Ammon's horn (tissue), 1 donor: ENCODE results near the gene UMAD1.

Source experiments
- DNase-seq: peaks from one replicate; pipeline ENCODE4 v3.0.0-alpha.2; 2016; ENCODE audit warnings: low spot score

The UMAD1 gene

GRCh38 chr7:7764520-7765396 lies 124.2 kb downstream of the UMAD1 start:
- DNase-seq, result no peak

- DNase-seq, result no peak
These were observed 124.9 kb downstream of the UMAD1 start for GRCh38 chr7:7765422-7765821.

GRCh38 chr7:7766671-7767070 lies 126.1 kb downstream of the UMAD1 start:
- DNase-seq, result no peak

- DNase-seq, result no peak
These were observed 128.6 kb downstream of the UMAD1 start for GRCh38 chr7:7768977-7769709.

- DNase-seq, result no peak
These were observed 129.4 kb downstream of the UMAD1 start for GRCh38 chr7:7769710-7770627.

- DNase-seq, result no peak
These were observed 130.9 kb downstream of the UMAD1 start for GRCh38 chr7:7771452-7771851.

GRCh38 chr7:7772397-7772821 lies 131.9 kb downstream of the UMAD1 start:
- no peak for DNase-seq

- DNase-seq, result no peak
These were observed 133.1 kb downstream of the UMAD1 start for GRCh38 chr7:7773334-7774309.

- DNase-seq, result no peak
These were observed 139.3 kb downstream of the UMAD1 start for GRCh38 chr7:7779888-7780287.

GRCh38 chr7:7783001-7783400 lies 142.4 kb downstream of the UMAD1 start:
- no peak for DNase-seq

- DNase-seq, result no peak
These were observed 144.9 kb downstream of the UMAD1 start for GRCh38 chr7:7785344-7785973.

GRCh38 chr7:7786595-7786994 lies 146.0 kb downstream of the UMAD1 start:
- DNase-seq, result no peak

GRCh38 chr7:7789551-7789988 lies 149.0 kb downstream of the UMAD1 start:
- no peak for DNase-seq

GRCh38 chr7:7790041-7790741 lies 149.6 kb downstream of the UMAD1 start:
- DNase-seq, result no peak

- DNase-seq, result no peak
These were observed 151.0 kb downstream of the UMAD1 start for GRCh38 chr7:7791523-7791922.

- no peak for DNase-seq
These were observed 151.5 kb downstream of the UMAD1 start for GRCh38 chr7:7792056-7792455.

- DNase-seq, result no peak
These were observed 152.7 kb downstream of the UMAD1 start for GRCh38 chr7:7793249-7793648.

- no peak for DNase-seq
These were observed 153.4 kb downstream of the UMAD1 start for GRCh38 chr7:7793921-7794320.

- no peak for DNase-seq
These were observed 154.7 kb downstream of the UMAD1 start for GRCh38 chr7:7795203-7795602.

GRCh38 chr7:7795630-7796121 lies 155.1 kb downstream of the UMAD1 start:
- DNase-seq, result no peak
